GM23338 (cell line): ENCODE results near the gene CNTNAP5. TPM values are rescaled to one million over a fixed set of nuclear protein-coding genes. Genes with fewer than 3 reads are reported as not detected.

Source experiments
- ATAC-seq: fragments of 200-7000 bp; cut with Tn5 transposase; 3 replicates; pipeline ENCODE4 v1.9.1; 2020
- DNase-seq: peaks from one replicate; pipeline ENCODE4 v3.0.0-alpha.2; 2015; ENCODE audit warnings: low spot score
- H2AFZ ChIP-seq: fragments of 200-600 bp; sonication (generic); 2 replicates; pipeline ENCODE4 v1.8.0; 2016; ENCODE audit warnings: antibody characterized with exemption, mild to moderate bottlenecking, moderate library complexity
- H3F3A ChIP-seq: fragments of 200-600 bp; sonication (generic); replicated peaks from 2 replicates; pipeline ENCODE4 v1.8.0; 2017; ENCODE audit warnings: antibody characterized with exemption, mixed run types, low read depth
- H3K27ac ChIP-seq: fragments of 200-600 bp; sonication (generic); 2 replicates; pipeline ENCODE4 v1.6.1; 2016; ENCODE audit warnings: low read depth
- H3K27me3 ChIP-seq: fragments of 200-600 bp; sonication (generic); 2 replicates; pipeline ENCODE4 v1.8.0; 2016; ENCODE audit warnings: mild to moderate bottlenecking, mixed run types, moderate library complexity; ENCODE audit not compliant: insufficient read depth
- H3K36me3 ChIP-seq: fragments of 200-600 bp; sonication (generic); 2 replicates; pipeline ENCODE4 v1.8.0; 2016; ENCODE audit warnings: mild to moderate bottlenecking; ENCODE audit not compliant: insufficient read depth
- H3K4me1 ChIP-seq: fragments of 200-600 bp; sonication (generic); 2 replicates; pipeline ENCODE4 v1.8.0; 2016; ENCODE audit warnings: mild to moderate bottlenecking, moderate library complexity; ENCODE audit not compliant: insufficient read depth
- H3K4me2 ChIP-seq: fragments of 200-600 bp; sonication (generic); 2 replicates; pipeline ENCODE4 v1.7.1; 2017; ENCODE audit warnings: mixed run types
- H3K4me3 ChIP-seq: fragments of 200-600 bp; sonication (generic); 2 replicates; pipeline ENCODE4 v1.6.1; 2016; ENCODE audit warnings: mixed run types
- H3K79me2 ChIP-seq: fragments of 200-600 bp; sonication (generic); replicated peaks from 2 replicates; pipeline ENCODE4 v1.8.0; 2017; ENCODE audit warnings: mild to moderate bottlenecking; ENCODE audit not compliant: insufficient read depth
- H3K9me2 ChIP-seq: fragments of 200-600 bp; sonication (generic); 2 replicates; pipeline ENCODE4 v1.8.0; 2017; ENCODE audit not compliant: insufficient read depth
- H4K20me1 ChIP-seq: fragments of 200-600 bp; sonication (generic); replicated peaks from 2 replicates; pipeline ENCODE4 v1.8.0; 2017; ENCODE audit warnings: mild to moderate bottlenecking; ENCODE audit not compliant: insufficient read depth
- H3K27ac Mint-ChIP-seq: 2 replicates; pipeline ENCODE4 v1.8.0; 2020; ENCODE audit warnings: inconsistent platforms, mild to moderate bottlenecking, moderate library complexity, mixed read lengths
- H3K27me3 Mint-ChIP-seq: 3 replicates; pipeline ENCODE4 v1.8.0; 2022; ENCODE audit warnings: low read depth, mild to moderate bottlenecking, moderate library complexity, mixed read lengths, inconsistent platforms; ENCODE audit not compliant: insufficient read depth, poor library complexity
- H3K36me3 Mint-ChIP-seq: 3 replicates; pipeline ENCODE4 v1.8.0; 2021; ENCODE audit warnings: low read depth, mild to moderate bottlenecking, inconsistent platforms, moderate library complexity, mixed read lengths
- H3K4me1 Mint-ChIP-seq: 3 replicates; pipeline ENCODE4 v1.8.0; 2020; ENCODE audit warnings: mild to moderate bottlenecking, inconsistent platforms, mixed read lengths
- H3K4me3 Mint-ChIP-seq: 3 replicates; pipeline ENCODE4 v1.8.0; 2021; ENCODE audit warnings: moderate library complexity, mild to moderate bottlenecking, inconsistent platforms, mixed read lengths
- H3K9me3 Mint-ChIP-seq: 3 replicates; pipeline ENCODE4 v1.8.0; 2020; ENCODE audit warnings: moderate library complexity, mild to moderate bottlenecking, inconsistent platforms, mixed read lengths
- CTCF ChIP-seq, 2 experiments: fragments of 200-600 bp in 1 of 2; sonication (generic) in 1 of 2; conservative IDR thresholded peaks; 2 replicates each; pipeline versions ENCODE4 v1.5.1 to v1.6.1; 2016 to 2017; ENCODE audit warnings: antibody characterized with exemption in 2 of 2, low read depth in 2 of 2, mild to moderate bottlenecking in 2 of 2, moderate library complexity in 1 of 2
- ETS1 ChIP-seq: IDR thresholded peaks from 2 replicates; pipeline ENCODE4 v1.6.1; 2016; ENCODE audit warnings: antibody characterized with exemption
- EZH2phosphoT487 ChIP-seq: fragments of 200-600 bp; sonication (generic); IDR thresholded peaks from one replicate; pipeline ENCODE4 v1.8.1; 2018; ENCODE audit warnings: antibody characterized with exemption; ENCODE audit not compliant: unreplicated experiment
- NANOG ChIP-seq: IDR thresholded peaks from 2 replicates; pipeline ENCODE4 v1.6.1; 2016; ENCODE audit warnings: antibody characterized with exemption, borderline replicate concordance
- REST ChIP-seq: IDR thresholded peaks from one replicate; pipeline ENCODE4 v1.6.1; 2018; ENCODE audit warnings: antibody characterized with exemption; ENCODE audit not compliant: unreplicated experiment
- ZNF462 ChIP-seq: fragments of 250-450 bp; sonication (Bioruptor Pico); IDR thresholded peaks from 2 replicates; pipeline ENCODE4 v1.5.0; 2020; ENCODE audit warnings: mild to moderate bottlenecking, moderate library complexity
- polyA plus RNA-seq: library from polyadenylated mRNA; unstranded; fragments of >200 nt; fragmentation: Nextera tagmentation; extraction: Ambion mirVana; gene quantifications from 2 replicates; pipeline ENCODE4 v1.2.1, GENCODE V29; 2016
- total RNA-seq: library from RNA; depleted of rRNA; stranded (reverse); fragments of >200 nt; shearing (Covaris generic); gene quantifications from 2 replicates; pipeline ENCODE4 v1.2.3, GENCODE V29; 2014

Gene CNTNAP5
- total and polyA plus RNA-seq, 2 experiments from 2014 or later, result 0.49 to 0.50 TPM

- TF ChIP-seq ZNF462, result no peak
- no peak for TF ChIP-seq EZH2phosphoT487
Measured at GRCh38 chr2:124333784-124334183, 308.7 kb downstream of the CNTNAP5 start (continued).

GRCh38 chr2:124335058-124335457 is 310.0 kb downstream of the CNTNAP5 start:
- H3K27ac Mint-ChIP-seq, result no peak overlapping the region
- Histone ChIP-seq H3K9me2 (peaks cover 10% of the 10 kb centered on the region; the same call in 1 of the 2 replicates), H3K4me2 (no peak overlapping the region), H4K20me1 (no peaks in the 10 kb centered on the region), H3K79me2 (no peaks in the 10 kb centered on the region), H3K27ac (no peak overlapping the region), H2AFZ (peak overlapping the region; percentile 35; the same call in 1 of the 2 replicates), H3K4me3 (no peak overlapping the region), H3K36me3 (no peaks in the 10 kb centered on the region), H3K27me3 (no peaks in the 10 kb centered on the region), H3F3A (no peaks in the 10 kb centered on the region), H3K4me1 (peaks cover 10% of the 10 kb centered on the region)
- DNase-seq (no peak), ATAC-seq (no peak)
- H3K27me3 Mint-ChIP-seq, result peaks cover 4% of the 10 kb centered on the region
- H3K4me1 Mint-ChIP-seq, result peaks cover 10% of the 10 kb centered on the region
- peaks cover 19% of the 10 kb centered on the region; the same call in 2 of the 3 replicates for H3K36me3 Mint-ChIP-seq
- H3K9me3 Mint-ChIP-seq, result peaks cover 20% of the 10 kb centered on the region
- H3K4me3 Mint-ChIP-seq, result no peak overlapping the region
- no peak for TF ChIP-seq NANOG
- no peak for TF ChIP-seq REST
- no peak for TF ChIP-seq ETS1
- no peak for TF ChIP-seq CTCF (conservative IDR thresholded peaks at IDR 0.05; ENCODE audit: low read depth in 2 of 2)
